Measurements from ENCODE around the gene C1orf21.

The C1orf21 gene

GRCh38 chr1:184534690-184535089 is 147.9 kb downstream of the C1orf21 start:
- no peak for ATAC-seq

GRCh38 chr1:184535191-184535970 is 148.6 kb downstream of the C1orf21 start:
- peak; percentile 37; the same call in 1 of the 3 replicates for ATAC-seq
- TF ChIP-seq ISL1 (CRISPR knock-in tag; IDR thresholded peaks at IDR 0.05) (peak; percentile 77), POU6F1 (CRISPR knock-in tag; IDR thresholded peaks at IDR 0.05; ENCODE audit: borderline replicate concordance, low read depth) (no peak)

More at GRCh38 chr1:184534690-184535089, 147.9 kb downstream of the C1orf21 start:
- TF ChIP-seq ESRRG (CRISPR knock-in tag; IDR thresholded peaks at IDR 0.05) (no peak), PATZ1 (CRISPR knock-in tag; IDR thresholded peaks at IDR 0.05; ENCODE audit: borderline replicate concordance) (no peak), TOX (CRISPR knock-in tag; IDR thresholded peaks at IDR 0.05; ENCODE audit: borderline replicate concordance) (no peak), OSR1 (CRISPR knock-in tag; IDR thresholded peaks at IDR 0.05) (no peak), CSRNP3 (CRISPR knock-in tag; IDR thresholded peaks at IDR 0.05) (no peak), ISL1 (CRISPR knock-in tag; IDR thresholded peaks at IDR 0.05) (no peak), ZNF565 (CRISPR knock-in tag; conservative IDR thresholded peaks at IDR 0.05; ENCODE audit: low read depth) (no peak)

- no peak for ATAC-seq
Measured at GRCh38 chr1:184536246-184536985, 149.6 kb downstream of the C1orf21 start.

GRCh38 chr1:184539580-184539979 is 152.8 kb downstream of the C1orf21 start:
- ATAC-seq: no peak
- TF ChIP-seq ZNF8 (CRISPR knock-in tag; IDR thresholded peaks at IDR 0.05) (no peak), ZFP3 (CRISPR knock-in tag; IDR thresholded peaks at IDR 0.05) (no peak), POU6F1 (CRISPR knock-in tag; IDR thresholded peaks at IDR 0.05; ENCODE audit: borderline replicate concordance, low read depth) (no peak), RARB (CRISPR knock-in tag; IDR thresholded peaks at IDR 0.05) (no peak), CSRNP3 (CRISPR knock-in tag; IDR thresholded peaks at IDR 0.05) (no peak), ZNF70 (CRISPR knock-in tag; IDR thresholded peaks at IDR 0.05) (no peak), PATZ1 (CRISPR knock-in tag; IDR thresholded peaks at IDR 0.05; ENCODE audit: borderline replicate concordance) (no peak), CSDC2 (CRISPR knock-in tag; IDR thresholded peaks at IDR 0.05) (no peak), BACH2 (CRISPR knock-in tag; IDR thresholded peaks at IDR 0.05; ENCODE audit: borderline replicate concordance) (no peak), ZFP30 (CRISPR knock-in tag; IDR thresholded peaks at IDR 0.05) (no peak), PPARA (CRISPR knock-in tag; IDR thresholded peaks at IDR 0.05; ENCODE audit: borderline replicate concordance) (no peak), ZC3H10 (CRISPR knock-in tag; IDR thresholded peaks at IDR 0.05) (no peak), ISL1 (CRISPR knock-in tag; IDR thresholded peaks at IDR 0.05) (no peak)

More at GRCh38 chr1:184536246-184536985, 149.6 kb downstream of the C1orf21 start:
- TF ChIP-seq ZFP30 (CRISPR knock-in tag; IDR thresholded peaks at IDR 0.05): no peak
- TF ChIP-seq PPARA (CRISPR knock-in tag; IDR thresholded peaks at IDR 0.05; ENCODE audit: borderline replicate concordance): no peak
- no peak for TF ChIP-seq GLIS3 (CRISPR knock-in tag; IDR thresholded peaks at IDR 0.05)
- TF ChIP-seq CREB5 (CRISPR knock-in tag; IDR thresholded peaks at IDR 0.05; ENCODE audit: low read depth): no peak
- no peak for TF ChIP-seq ARNTL (CRISPR knock-in tag; IDR thresholded peaks at IDR 0.05; ENCODE audit: borderline replicate concordance, low read depth)
